Thoracic aorta (tissue), 2 donors: ENCODE data around the gene RNF115. TPM values are rescaled to one million over a fixed set of nuclear protein-coding genes. Genes with fewer than 3 reads are reported as not detected.

Source experiments
- ATAC-seq: fragments of 150-250 bp; one replicate; pipeline ENCODE4 v1.8.0; 2017; ENCODE audit warnings: low read depth; ENCODE audit not compliant: insufficient number of reproducible peaks, low FRiP score
- DNase-seq: peaks from one replicate; pipeline ENCODE4 v3.0.0-alpha.2; 2020; ENCODE audit warnings: low spot score
- H3K27ac ChIP-seq, 2 donors: fragments of 200-600 bp; sonication (generic); 1 replicate in 1 of 2; 2 replicates in 1 of 2; pipeline ENCODE4 v1.5.1; 2016; ENCODE audit warnings: mild to moderate bottlenecking in 2 of 2, moderate library complexity in 2 of 2
- H3K27me3 ChIP-seq: fragments of 200-600 bp; sonication (generic); replicated peaks from 2 replicates; pipeline ENCODE4 v1.6.0; 2016; ENCODE audit warnings: mild to moderate bottlenecking; ENCODE audit not compliant: insufficient read depth
- H3K36me3 ChIP-seq: fragments of 200-600 bp; sonication (generic); one replicate; pipeline ENCODE4 v1.5.1; 2016
- H3K4me1 ChIP-seq, 2 donors: fragments of 200-600 bp; sonication (generic); 1 replicate in 1 of 2; 2 replicates in 1 of 2; pipeline versions ENCODE4 v1.5.1 to v1.6.0; 2016; ENCODE audit warnings: low read depth in 2 of 2, mild to moderate bottlenecking in 1 of 2; ENCODE audit not compliant: control insufficient read depth in 1 of 2
- H3K4me3 ChIP-seq: fragments of 200-600 bp; sonication (generic); 2 replicates; pipeline ENCODE4 v1.5.1; 2016; ENCODE audit warnings: mild to moderate bottlenecking
- H3K9me3 ChIP-seq: fragments of 200-600 bp; sonication (generic); 2 replicates; pipeline ENCODE4 v1.5.1; 2016
- CTCF ChIP-seq: fragments of 200-600 bp; sonication (generic); IDR thresholded peaks from one replicate; pipeline ENCODE4 v1.5.1; 2019; ENCODE audit warnings: antibody characterized with exemption
- total RNA-seq, 2 donors: library from RNA; depleted of rRNA; stranded (reverse); fragments of >200 nt; gene quantifications; one replicate each; pipeline versions ENCODE4 v1.1.0 to v1.2.3, GENCODE V29; 2016

The RNF115 gene
- total RNA-seq, result 10 to 100 TPM; 52.7 to 60.4 TPM

- peak within 1 kb of the TSS; percentile 88 for H3K4me3 ChIP-seq
- peaks cover 14 to 15% of the 10 kb centered on the region in 2 donors for H3K4me1 ChIP-seq
- DNase-seq, result peak; percentile 57
- peak within 1 kb of the TSS; percentile 82 to 89 for H3K27ac ChIP-seq
- no peaks in the 10 kb centered on the region for H3K27me3 ChIP-seq
- peaks cover 22% of the 10 kb centered on the region for H3K36me3 ChIP-seq
- peak; percentile 72 for ATAC-seq
- no peak for TF ChIP-seq CTCF
- H3K9me3 ChIP-seq, result no peaks in the 10 kb centered on the region
Observed at GRCh38 chr1:145823565-145824498, at the start of gene RNF115, which contains the start of gene POLR3C. Gene RNF115 (minus strand): TSS chr1:145824095. CDS start chr1:145823873, 222 bp downstream. Gene POLR3C (plus strand): TSS chr1:145824200. CDS start chr1:145825777, 1,577 bp downstream.

- TF ChIP-seq CTCF, result no peak
- Histone ChIP-seq H3K27me3 (no peaks in the 10 kb centered on the region), H3K4me3 (peak overlapping the region; percentile 71), H3K9me3 (no peaks in the 10 kb centered on the region), H3K36me3 (peaks cover 8% of the 10 kb centered on the region), H3K27ac (peak overlapping the region; percentile 76 to 89), H3K4me1 (peaks cover 7 to 35% of the 10 kb centered on the region in 2 donors)
- ATAC-seq (peak; percentile 39), DNase-seq (no peak)
Observed at GRCh38 chr1:145871994-145872924, 48.4 kb upstream of the RNF115 start.

GRCh38 chr1:145868232-145868631 is 44.3 kb upstream of the RNF115 start:
- ATAC-seq (no peak), DNase-seq (no peak)
- H3K4me1 ChIP-seq, result peaks cover 7 to 32% of the 10 kb centered on the region in 2 donors
- no peak for TF ChIP-seq CTCF
- H3K4me3 ChIP-seq, result no peak overlapping the region
- no peaks in the 10 kb centered on the region for H3K27me3 ChIP-seq
- H3K36me3 ChIP-seq, result peaks cover 20% of the 10 kb centered on the region
- H3K9me3 ChIP-seq, result no peaks in the 10 kb centered on the region
- H3K27ac ChIP-seq, result no peak overlapping the region

- Histone ChIP-seq H3K4me1 (peaks cover 4% of the 10 kb centered on the region in 2 donors), H3K27ac (no peak overlapping the region)
Observed at GRCh38 chr1:145863282-145864018, 39.6 kb upstream of the RNF115 start.

More at GRCh38 chr1:145863282-145864018, 39.6 kb upstream of the RNF115 start:
- Histone ChIP-seq H3K9me3 (no peaks in the 10 kb centered on the region), H3K4me3 (no peak overlapping the region), H3K27me3 (no peaks in the 10 kb centered on the region), H3K36me3 (peaks cover 20% of the 10 kb centered on the region)
- ATAC-seq, result no peak
- DNase-seq, result no peak
- no peak for TF ChIP-seq CTCF
